Mammary epithelial cell (primary cell): ENCODE measurements around the gene SLC6A2.
"Not testable (repeated sequence)": the region's sequence is repeated elsewhere in the genome, so short reads cannot be mapped to it uniquely, and the experiment has no call there.

ENCODE experiments used
- EZH2 ChIP-seq: IDR thresholded peaks from 2 replicates; pipeline ENCODE4 v1.6.1; 2012; ENCODE audit warnings: low read length, inconsistent platforms, borderline replicate concordance
- TF ChIP-seq, protein P1 (sequence below), 2 donors: IDR thresholded peaks in 1 of 2; conservative IDR thresholded peaks in 1 of 2; 2 replicates each; pipeline ENCODE4 v1.5.1; 2011 to 2012; ENCODE audit warnings: inconsistent platforms in 2 of 2, low read length in 2 of 2, mild to moderate bottlenecking in 2 of 2, control low read depth in 1 of 2, low read depth in 1 of 2; ENCODE audit not compliant: insufficient read depth in 1 of 2; ENCODE audit errors: extremely low read depth in 1 of 2

- TF ChIP-seq, protein P1, sequence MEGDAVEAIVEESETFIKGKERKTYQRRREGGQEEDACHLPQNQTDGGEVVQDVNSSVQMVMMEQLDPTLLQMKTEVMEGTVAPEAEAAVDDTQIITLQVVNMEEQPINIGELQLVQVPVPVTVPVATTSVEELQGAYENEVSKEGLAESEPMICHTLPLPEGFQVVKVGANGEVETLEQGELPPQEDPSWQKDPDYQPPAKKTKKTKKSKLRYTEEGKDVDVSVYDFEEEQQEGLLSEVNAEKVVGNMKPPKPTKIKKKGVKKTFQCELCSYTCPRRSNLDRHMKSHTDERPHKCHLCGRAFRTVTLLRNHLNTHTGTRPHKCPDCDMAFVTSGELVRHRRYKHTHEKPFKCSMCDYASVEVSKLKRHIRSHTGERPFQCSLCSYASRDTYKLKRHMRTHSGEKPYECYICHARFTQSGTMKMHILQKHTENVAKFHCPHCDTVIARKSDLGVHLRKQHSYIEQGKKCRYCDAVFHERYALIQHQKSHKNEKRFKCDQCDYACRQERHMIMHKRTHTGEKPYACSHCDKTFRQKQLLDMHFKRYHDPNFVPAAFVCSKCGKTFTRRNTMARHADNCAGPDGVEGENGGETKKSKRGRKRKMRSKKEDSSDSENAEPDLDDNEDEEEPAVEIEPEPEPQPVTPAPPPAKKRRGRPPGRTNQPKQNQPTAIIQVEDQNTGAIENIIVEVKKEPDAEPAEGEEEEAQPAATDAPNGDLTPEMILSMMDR (conservative IDR thresholded peaks at IDR 0.05 in 1 of 2, IDR thresholded peaks at IDR 0.05 in 1 of 2; ENCODE audit: extremely low read depth in 1 of 2, insufficient read depth in 1 of 2, low read depth in 1 of 2, low read length in 2 of 2) = not testable (repeated sequence)
- not testable (repeated sequence) for TF ChIP-seq EZH2
Observed at GRCh38 chr16:55753145-55753631, 97.4 kb downstream of the SLC6A2 start.
